T-helper 2 cell treated with Interferon-gamma antibody and Interleukin-4, amounts not matched to agents 5 μg/mL and 100 μg/mL, for 36 hours (primary cell): ENCODE data around the gene NAPEPLD.
"Not testable (repeated sequence)": the region's sequence is repeated elsewhere in the genome, so short reads cannot be mapped to it uniquely, and the experiment has no call there.

Source experiments
- DNase-seq: peaks from one replicate; pipeline ENCODE4 v3.0.0; 2021; ENCODE audit warnings: low spot score
- H3K27ac Mint-ChIP-seq: one replicate; pipeline ENCODE4 v1.8.0; 2021; ENCODE audit warnings: mild to moderate bottlenecking, mixed read lengths
- H3K27me3 Mint-ChIP-seq: one replicate; pipeline ENCODE4 v1.8.0; 2021; ENCODE audit warnings: low read depth, mixed read lengths
- H3K36me3 Mint-ChIP-seq: one replicate; pipeline ENCODE4 v1.8.0; 2021; ENCODE audit warnings: low read depth, mixed read lengths
- H3K4me1 Mint-ChIP-seq: one replicate; pipeline ENCODE4 v1.8.0; 2021; ENCODE audit warnings: low read depth, mixed read lengths
- H3K4me3 Mint-ChIP-seq: one replicate; pipeline ENCODE4 v1.8.0; 2022; ENCODE audit warnings: mild to moderate bottlenecking, moderate library complexity, mixed read lengths
- H3K9me3 Mint-ChIP-seq: one replicate; pipeline ENCODE4 v1.8.0; 2021; ENCODE audit warnings: mixed read lengths

Gene NAPEPLD

GRCh38 chr7:103114576-103115008, 34.3 kb downstream of the NAPEPLD start:
- Mint-ChIP-seq H3K27ac (no peak overlapping the region), H3K4me3 (no peak overlapping the region), H3K27me3 (no peaks in the 10 kb centered on the region), H3K36me3 (peaks cover 32% of the 10 kb centered on the region), H3K9me3 (peaks cover 16% of the 10 kb centered on the region), H3K4me1 (peaks cover 6% of the 10 kb centered on the region)
- DNase-seq = no peak

- Mint-ChIP-seq H3K27ac (no peak overlapping the region), H3K4me3 (no peak overlapping the region), H3K36me3 (peaks cover 45% of the 10 kb centered on the region), H3K27me3 (no peaks in the 10 kb centered on the region), H3K9me3 (peaks cover 20% of the 10 kb centered on the region), H3K4me1 (peaks cover 19% of the 10 kb centered on the region)
- no peak for DNase-seq
These were observed 35.7 kb downstream of the NAPEPLD start for GRCh38 chr7:103113164-103113563.

GRCh38 chr7:103106703-103107070, 42.2 kb downstream of the NAPEPLD start:
- H3K27ac Mint-ChIP-seq = not testable (repeated sequence)

GRCh38 chr7:103106005-103106702, 42.7 kb downstream of the NAPEPLD start:
- DNase-seq = no peak
- peaks cover 14% of the 10 kb centered on the region for H3K4me1 Mint-ChIP-seq
- H3K27me3 Mint-ChIP-seq = no peaks in the 10 kb centered on the region
- H3K4me3 Mint-ChIP-seq = no peak overlapping the region
- peaks cover 48% of the 10 kb centered on the region for H3K36me3 Mint-ChIP-seq
- peaks cover 19% of the 10 kb centered on the region for H3K9me3 Mint-ChIP-seq
- H3K27ac Mint-ChIP-seq = no peak overlapping the region

More at GRCh38 chr7:103106703-103107070, 42.2 kb downstream of the NAPEPLD start:
- Mint-ChIP-seq H3K9me3 (peaks cover 20% of the 10 kb centered on the region), H3K4me1 (peaks cover 14% of the 10 kb centered on the region), H3K36me3 (peaks cover 51% of the 10 kb centered on the region)
- H3K4me3 Mint-ChIP-seq, H3K27me3 Mint-ChIP-seq, DNase-seq: not testable (repeated sequence)

DNA sequence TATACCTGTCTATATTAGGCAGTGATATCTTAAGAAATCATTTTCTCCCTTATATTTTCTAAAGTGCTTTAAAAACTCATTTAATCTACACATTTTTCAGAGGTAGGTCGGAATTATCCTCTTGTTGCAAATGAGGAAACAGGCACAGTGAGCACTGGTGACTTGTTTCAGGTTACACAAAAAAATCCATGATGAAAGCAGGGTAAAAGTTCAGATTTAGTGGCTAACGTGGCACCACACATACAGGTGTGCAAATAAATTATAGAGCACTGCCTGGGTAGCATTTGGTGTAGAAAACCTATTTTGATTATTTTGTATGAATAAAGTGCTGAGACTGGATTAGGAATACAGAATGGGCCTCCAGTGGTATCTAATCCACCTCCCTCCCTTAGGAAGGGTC, 47.4 kb downstream of the NAPEPLD start:
- H3K27ac Mint-ChIP-seq = no peak overlapping the region
- no peak overlapping the region for H3K4me3 Mint-ChIP-seq
- H3K4me1 Mint-ChIP-seq = no peaks in the 10 kb centered on the region
- no peaks in the 10 kb centered on the region for H3K27me3 Mint-ChIP-seq
- DNase-seq = no peak
- H3K9me3 Mint-ChIP-seq = no peaks in the 10 kb centered on the region
- peaks cover 26% of the 10 kb centered on the region for H3K36me3 Mint-ChIP-seq

GRCh38 chr7:103100348-103100747, 48.6 kb downstream of the NAPEPLD start:
- H3K27ac Mint-ChIP-seq = no peak overlapping the region
- no peaks in the 10 kb centered on the region for H3K4me1 Mint-ChIP-seq
- H3K9me3 Mint-ChIP-seq = no peaks in the 10 kb centered on the region
- no peak for DNase-seq
- peaks cover 28% of the 10 kb centered on the region for H3K36me3 Mint-ChIP-seq
- no peak overlapping the region for H3K4me3 Mint-ChIP-seq
- H3K27me3 Mint-ChIP-seq = no peaks in the 10 kb centered on the region

- H3K9me3 Mint-ChIP-seq = no peaks in the 10 kb centered on the region
- H3K4me3 Mint-ChIP-seq = no peak overlapping the region
- no peak overlapping the region for H3K27ac Mint-ChIP-seq
- peaks cover 40% of the 10 kb centered on the region for H3K36me3 Mint-ChIP-seq
- H3K4me1 Mint-ChIP-seq = no peaks in the 10 kb centered on the region
- no peak for DNase-seq
- no peaks in the 10 kb centered on the region for H3K27me3 Mint-ChIP-seq
These were observed 51.9 kb downstream of the NAPEPLD start for GRCh38 chr7:103097041-103097440.

GRCh38 chr7:103095558-103095957, 53.3 kb downstream of the NAPEPLD start:
- DNase-seq, H3K4me1 Mint-ChIP-seq, H3K4me3 Mint-ChIP-seq, H3K27me3 Mint-ChIP-seq, H3K27ac Mint-ChIP-seq, H3K9me3 Mint-ChIP-seq: not testable (repeated sequence)
- H3K36me3 Mint-ChIP-seq = peaks cover 39% of the 10 kb centered on the region

- Mint-ChIP-seq H3K4me1 (no peaks in the 10 kb centered on the region), H3K4me3 (no peak overlapping the region), H3K27ac (no peak overlapping the region), H3K9me3 (no peaks in the 10 kb centered on the region), H3K27me3 (no peaks in the 10 kb centered on the region), H3K36me3 (peaks cover 37% of the 10 kb centered on the region)
- no peak for DNase-seq
These were observed 54.8 kb downstream of the NAPEPLD start for GRCh38 chr7:103094102-103094501.

- H3K27ac Mint-ChIP-seq = no peak overlapping the region
- H3K4me3 Mint-ChIP-seq = no peak overlapping the region
- no peaks in the 10 kb centered on the region for H3K27me3 Mint-ChIP-seq
- no peak for DNase-seq
- peaks cover 37% of the 10 kb centered on the region for H3K36me3 Mint-ChIP-seq
- no peaks in the 10 kb centered on the region for H3K9me3 Mint-ChIP-seq
- no peaks in the 10 kb centered on the region for H3K4me1 Mint-ChIP-seq
These were observed 55.5 kb downstream of the NAPEPLD start for GRCh38 chr7:103093429-103093828.

- H3K36me3 Mint-ChIP-seq = peaks cover 40% of the 10 kb centered on the region
- H3K4me1 Mint-ChIP-seq, H3K27ac Mint-ChIP-seq, H3K4me3 Mint-ChIP-seq, H3K27me3 Mint-ChIP-seq, H3K9me3 Mint-ChIP-seq, DNase-seq: not testable (repeated sequence)
These were observed 56.6 kb downstream of the NAPEPLD start for GRCh38 chr7:103092321-103092720.

- Mint-ChIP-seq H3K27ac (no peak overlapping the region), H3K4me3 (no peak overlapping the region), H3K27me3 (no peaks in the 10 kb centered on the region), H3K9me3 (no peaks in the 10 kb centered on the region), H3K4me1 (no peaks in the 10 kb centered on the region), H3K36me3 (peaks cover 15% of the 10 kb centered on the region)
- DNase-seq = no peak
These were observed 65.7 kb downstream of the NAPEPLD start for GRCh38 chr7:103083210-103083609.

DNA sequence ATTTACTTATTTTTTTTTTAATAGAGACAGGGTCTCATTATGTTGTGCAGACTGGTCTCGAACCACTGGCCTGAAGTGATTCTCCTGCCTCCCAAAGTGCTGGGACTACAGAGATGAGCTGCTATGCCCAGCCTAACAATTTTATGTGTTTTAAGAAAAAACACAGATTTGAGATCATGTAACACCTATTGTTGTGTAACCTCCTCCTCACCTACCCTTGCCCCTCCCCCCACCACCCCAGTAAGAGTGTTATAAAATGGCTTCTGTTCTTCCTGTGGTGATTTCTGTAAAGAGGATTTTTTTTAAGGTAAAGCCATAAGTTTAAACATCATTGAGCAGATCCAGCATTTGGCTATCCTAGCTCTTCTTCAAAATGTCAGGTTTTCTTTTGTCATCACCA, 66.4 kb downstream of the NAPEPLD start:
- H3K4me3 Mint-ChIP-seq = no peak overlapping the region
- DNase-seq = no peak
- peaks cover 4% of the 10 kb centered on the region for H3K4me1 Mint-ChIP-seq
- H3K27me3 Mint-ChIP-seq = no peaks in the 10 kb centered on the region
- H3K9me3 Mint-ChIP-seq = no peaks in the 10 kb centered on the region
- no peak overlapping the region for H3K27ac Mint-ChIP-seq
- peaks cover 13% of the 10 kb centered on the region for H3K36me3 Mint-ChIP-seq

- DNase-seq = no peak
- Mint-ChIP-seq H3K36me3 (peaks cover 10% of the 10 kb centered on the region), H3K27me3 (no peaks in the 10 kb centered on the region), H3K9me3 (no peaks in the 10 kb centered on the region), H3K4me3 (no peak overlapping the region), H3K4me1 (peaks cover 7% of the 10 kb centered on the region), H3K27ac (no peak overlapping the region)
These were observed 68.0 kb downstream of the NAPEPLD start for GRCh38 chr7:103080923-103081322.

DNA sequence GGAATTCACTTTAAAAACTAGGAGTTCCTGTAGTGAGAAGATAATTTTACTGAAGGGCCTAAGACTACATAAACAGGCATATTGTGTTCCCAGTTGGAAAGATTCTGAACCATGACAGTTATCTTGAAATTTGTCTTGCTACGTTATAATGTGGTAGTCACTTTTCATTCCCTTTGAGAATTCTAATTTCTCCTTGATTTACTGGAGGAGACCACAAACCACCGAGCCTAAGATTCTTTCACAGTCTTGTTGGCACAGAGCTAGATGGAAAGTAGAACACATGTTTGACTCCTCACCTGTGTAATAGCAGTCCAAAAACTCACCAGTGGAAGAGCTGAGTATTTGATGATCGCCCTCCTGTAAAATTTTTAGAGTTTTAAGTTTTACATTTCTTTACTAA, 69.1 kb downstream of the NAPEPLD start:
- no peaks in the 10 kb centered on the region for H3K27me3 Mint-ChIP-seq
- DNase-seq = no peak
- H3K4me1 Mint-ChIP-seq = peaks cover 12% of the 10 kb centered on the region
- H3K36me3 Mint-ChIP-seq = peaks cover 8% of the 10 kb centered on the region
- H3K9me3 Mint-ChIP-seq = no peaks in the 10 kb centered on the region
- no peak overlapping the region for H3K27ac Mint-ChIP-seq
- H3K4me3 Mint-ChIP-seq = no peak overlapping the region
